Neutrophil (primary cell): ENCODE data around the gene RASA2.
A peak's percentile ranks its signal among the peaks of the same experiment; 100 is the strongest.

Experiments
- H3K27ac ChIP-seq: fragments of 200-600 bp; sonication (generic); 2 replicates; pipeline ENCODE4 v1.5.1; 2016; ENCODE audit warnings: mild to moderate bottlenecking, moderate library complexity
- H3K27me3 ChIP-seq: fragments of 200-600 bp; sonication (generic); 2 replicates; pipeline ENCODE4 v1.6.0; 2016; ENCODE audit warnings: mild to moderate bottlenecking
- H3K36me3 ChIP-seq: fragments of 200-600 bp; sonication (generic); 2 replicates; pipeline ENCODE4 v1.5.1; 2017
- H3K4me1 ChIP-seq, 2 experiments: fragments of 200-600 bp in 1 of 2; sonication (generic) in 1 of 2; 1 replicate in 1 of 2; 2 replicates in 1 of 2; pipeline versions ENCODE4 v1.5.1 to v1.6.1; 2013 to 2016; ENCODE audit warnings: low read depth in 1 of 2, low read length in 1 of 2, mild to moderate bottlenecking in 1 of 2, moderate library complexity in 1 of 2; ENCODE audit not compliant: control insufficient read depth in 1 of 2, insufficient read depth in 1 of 2
- H3K4me3 ChIP-seq, 2 experiments: fragments of 200-600 bp in 1 of 2; sonication (generic) in 1 of 2; 1 replicate in 1 of 2; 2 replicates in 1 of 2; pipeline ENCODE4 v1.5.1; 2013 to 2016; ENCODE audit warnings: low read depth in 1 of 2, low read length in 1 of 2, mild to moderate bottlenecking in 1 of 2, moderate library complexity in 1 of 2
- H3K9me3 ChIP-seq: fragments of 200-600 bp; sonication (generic); 2 replicates; pipeline ENCODE4 v1.5.1; 2016
- TF ChIP-seq, protein P1 (sequence below): fragments of 200-600 bp; sonication (generic); IDR thresholded peaks from 2 replicates; pipeline ENCODE4 v1.5.1; 2016; ENCODE audit warnings: antibody characterized with exemption

RASA2 gene, protein sequence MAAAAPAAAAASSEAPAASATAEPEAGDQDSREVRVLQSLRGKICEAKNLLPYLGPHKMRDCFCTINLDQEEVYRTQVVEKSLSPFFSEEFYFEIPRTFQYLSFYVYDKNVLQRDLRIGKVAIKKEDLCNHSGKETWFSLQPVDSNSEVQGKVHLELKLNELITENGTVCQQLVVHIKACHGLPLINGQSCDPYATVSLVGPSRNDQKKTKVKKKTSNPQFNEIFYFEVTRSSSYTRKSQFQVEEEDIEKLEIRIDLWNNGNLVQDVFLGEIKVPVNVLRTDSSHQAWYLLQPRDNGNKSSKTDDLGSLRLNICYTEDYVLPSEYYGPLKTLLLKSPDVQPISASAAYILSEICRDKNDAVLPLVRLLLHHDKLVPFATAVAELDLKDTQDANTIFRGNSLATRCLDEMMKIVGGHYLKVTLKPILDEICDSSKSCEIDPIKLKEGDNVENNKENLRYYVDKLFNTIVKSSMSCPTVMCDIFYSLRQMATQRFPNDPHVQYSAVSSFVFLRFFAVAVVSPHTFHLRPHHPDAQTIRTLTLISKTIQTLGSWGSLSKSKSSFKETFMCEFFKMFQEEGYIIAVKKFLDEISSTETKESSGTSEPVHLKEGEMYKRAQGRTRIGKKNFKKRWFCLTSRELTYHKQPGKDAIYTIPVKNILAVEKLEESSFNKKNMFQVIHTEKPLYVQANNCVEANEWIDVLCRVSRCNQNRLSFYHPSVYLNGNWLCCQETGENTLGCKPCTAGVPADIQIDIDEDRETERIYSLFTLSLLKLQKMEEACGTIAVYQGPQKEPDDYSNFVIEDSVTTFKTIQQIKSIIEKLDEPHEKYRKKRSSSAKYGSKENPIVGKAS

GRCh38 chr3:141486746-141487520 lies at the start of gene RASA2:
RASA2 (plus strand) TSS chr3:141487027; CDS start chr3:141487084, 57 bp downstream.
- H3K27ac ChIP-seq, result peak within 1 kb of the TSS; percentile 98
- H3K9me3 ChIP-seq, result no peaks in the 10 kb centered on the region
- no peaks in the 10 kb centered on the region for H3K27me3 ChIP-seq
- no peaks in the 10 kb centered on the region for H3K36me3 ChIP-seq
- H3K4me1 ChIP-seq, result peaks cover 75 to 89% of the 10 kb centered on the region in 2 experiments
- TF ChIP-seq, protein P1, sequence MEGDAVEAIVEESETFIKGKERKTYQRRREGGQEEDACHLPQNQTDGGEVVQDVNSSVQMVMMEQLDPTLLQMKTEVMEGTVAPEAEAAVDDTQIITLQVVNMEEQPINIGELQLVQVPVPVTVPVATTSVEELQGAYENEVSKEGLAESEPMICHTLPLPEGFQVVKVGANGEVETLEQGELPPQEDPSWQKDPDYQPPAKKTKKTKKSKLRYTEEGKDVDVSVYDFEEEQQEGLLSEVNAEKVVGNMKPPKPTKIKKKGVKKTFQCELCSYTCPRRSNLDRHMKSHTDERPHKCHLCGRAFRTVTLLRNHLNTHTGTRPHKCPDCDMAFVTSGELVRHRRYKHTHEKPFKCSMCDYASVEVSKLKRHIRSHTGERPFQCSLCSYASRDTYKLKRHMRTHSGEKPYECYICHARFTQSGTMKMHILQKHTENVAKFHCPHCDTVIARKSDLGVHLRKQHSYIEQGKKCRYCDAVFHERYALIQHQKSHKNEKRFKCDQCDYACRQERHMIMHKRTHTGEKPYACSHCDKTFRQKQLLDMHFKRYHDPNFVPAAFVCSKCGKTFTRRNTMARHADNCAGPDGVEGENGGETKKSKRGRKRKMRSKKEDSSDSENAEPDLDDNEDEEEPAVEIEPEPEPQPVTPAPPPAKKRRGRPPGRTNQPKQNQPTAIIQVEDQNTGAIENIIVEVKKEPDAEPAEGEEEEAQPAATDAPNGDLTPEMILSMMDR, result no peak
- peak within 1 kb of the TSS; percentile 68 to 85 for H3K4me3 ChIP-seq

DNA sequence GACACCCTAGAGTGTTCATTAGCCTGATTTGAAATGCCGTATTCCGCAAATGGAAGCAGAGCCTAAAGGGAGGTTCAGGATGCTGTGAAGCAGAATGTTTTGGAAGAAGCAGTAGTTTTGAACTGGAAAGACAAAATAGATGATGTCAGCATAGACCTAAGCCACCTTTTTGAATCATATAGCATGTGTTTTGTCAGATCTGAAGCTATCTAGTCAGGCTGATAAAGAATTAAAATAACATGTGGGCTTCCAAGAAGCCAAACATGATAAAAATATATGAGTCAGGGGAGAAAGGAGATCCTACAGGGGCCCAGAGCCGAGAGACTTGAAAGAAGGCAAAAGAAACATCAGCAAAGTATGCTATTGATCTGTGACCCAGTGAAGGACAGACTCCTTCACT lies 47.2 kb upstream of the RASA2 start:
- Histone ChIP-seq H3K36me3 (peaks cover 22% of the 10 kb centered on the region), H3K4me3 (no peak overlapping the region), H3K9me3 (no peaks in the 10 kb centered on the region), H3K4me1 (peaks cover 10 to 13% of the 10 kb centered on the region in 2 experiments), H3K27ac (no peak overlapping the region), H3K27me3 (no peaks in the 10 kb centered on the region)
- TF ChIP-seq, protein P1, result no peak

DNA sequence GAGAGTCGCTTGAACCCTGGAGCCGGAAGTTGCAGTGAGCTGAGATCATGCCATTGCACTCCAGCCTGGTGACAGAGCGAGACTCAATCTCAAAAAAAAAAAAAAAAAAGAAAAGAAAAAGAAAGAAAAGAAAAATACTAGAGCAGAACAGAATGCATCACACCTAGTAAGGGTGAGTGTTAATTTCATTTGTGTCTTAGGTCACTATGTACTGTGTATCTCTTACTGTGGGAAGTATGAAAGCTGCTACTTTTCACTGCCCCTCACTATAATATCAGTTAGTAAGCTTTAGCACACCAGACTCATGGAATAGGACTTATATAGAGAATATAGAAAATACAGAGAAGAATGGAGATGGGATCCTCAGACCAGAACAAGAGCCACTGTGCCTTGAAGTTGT lies 45.9 kb upstream of the RASA2 start:
- H3K9me3 ChIP-seq, result no peaks in the 10 kb centered on the region
- H3K36me3 ChIP-seq, result peaks cover 22% of the 10 kb centered on the region
- no peaks in the 10 kb centered on the region for H3K27me3 ChIP-seq
- TF ChIP-seq, protein P1, result no peak
- peak overlapping the region; percentile 64 for H3K27ac ChIP-seq
- no peak overlapping the region for H3K4me3 ChIP-seq
- peaks cover 20% of the 10 kb centered on the region in 2 experiments for H3K4me1 ChIP-seq

- Histone ChIP-seq H3K27ac (peak overlapping the region; percentile 64), H3K36me3 (peaks cover 22% of the 10 kb centered on the region), H3K4me3 (no peak overlapping the region), H3K9me3 (no peaks in the 10 kb centered on the region), H3K4me1 (peaks cover 20% of the 10 kb centered on the region in 2 experiments), H3K27me3 (no peaks in the 10 kb centered on the region)
- TF ChIP-seq, protein P1, result peak; percentile 88
These were observed 45.2 kb upstream of the RASA2 start for GRCh38 chr3:141441381-141442364.
